HepG2 (cell line): ENCODE results near the gene ZNF101. TPM values are rescaled to one million over a fixed set of nuclear protein-coding genes. Genes with fewer than 3 reads are reported as not detected.

Experiments used
- ARHGAP35 ChIP-seq: sonication (generic); formaldehyde crosslinking; IDR thresholded peaks from 2 replicates; pipeline ENCODE4 v1.9.0; 2022; ENCODE audit warnings: mild to moderate bottlenecking, inconsistent platforms, moderate library complexity, missing genetic modification reagents, borderline replicate concordance
- ARNTL ChIP-seq: sonication (generic); formaldehyde crosslinking; IDR thresholded peaks from 2 replicates; pipeline ENCODE4 v1.4.0; 2020; ENCODE audit warnings: mild to moderate bottlenecking, missing genetic modification reagents
- HIVEP1 ChIP-seq: sonication (generic); formaldehyde crosslinking; IDR thresholded peaks from 2 replicates; pipeline ENCODE4 v1.4.0; 2020; ENCODE audit warnings: mild to moderate bottlenecking, missing genetic modification reagents
- MAF1 ChIP-seq: sonication (generic); formaldehyde crosslinking; IDR thresholded peaks from 2 replicates; pipeline ENCODE4 v1.5.0; 2020; ENCODE audit warnings: missing genetic modification reagents, borderline replicate concordance
- PHF8 ChIP-seq: sonication (generic); formaldehyde crosslinking; IDR thresholded peaks from 2 replicates; pipeline ENCODE4 v1.5.0; 2020; ENCODE audit warnings: missing genetic modification reagents
- PRMT3 ChIP-seq: sonication (generic); formaldehyde crosslinking; IDR thresholded peaks from 2 replicates; pipeline ENCODE4 v1.8.1; 2022; ENCODE audit warnings: low read depth, mild to moderate bottlenecking, moderate library complexity, missing genetic modification reagents, borderline replicate concordance
- SATB2 ChIP-seq: sonication (generic); formaldehyde crosslinking; IDR thresholded peaks from 2 replicates; pipeline ENCODE4 v1.5.0; 2020; ENCODE audit warnings: missing genetic modification reagents
- SSRP1 ChIP-seq: IDR thresholded peaks from 2 replicates; pipeline ENCODE4 v1.6.1; 2016; ENCODE audit warnings: control low read depth
- ZNF547 ChIP-seq: sonication (generic); formaldehyde crosslinking; IDR thresholded peaks from 2 replicates; pipeline ENCODE4 v1.5.1; 2020; ENCODE audit warnings: mild to moderate bottlenecking, missing genetic modification reagents
- ZNF563 ChIP-seq: sonication (generic); formaldehyde crosslinking; IDR thresholded peaks from 2 replicates; pipeline ENCODE4 v1.8.0; 2022; ENCODE audit warnings: mild to moderate bottlenecking, moderate library complexity, missing genetic modification reagents
- ZNF615 ChIP-seq: sonication (generic); formaldehyde crosslinking; IDR thresholded peaks from 2 replicates; pipeline ENCODE4 v1.5.0; 2020; ENCODE audit warnings: mild to moderate bottlenecking, missing genetic modification reagents, borderline replicate concordance
- ZNF768 ChIP-seq: sonication (generic); formaldehyde crosslinking; IDR thresholded peaks from 2 replicates; pipeline ENCODE4 v1.4.0; 2020; ENCODE audit warnings: missing genetic modification reagents
- ZNF772 ChIP-seq: sonication (generic); formaldehyde crosslinking; IDR thresholded peaks from 2 replicates; pipeline ENCODE4 v1.5.0; 2020; ENCODE audit warnings: mild to moderate bottlenecking, missing genetic modification reagents
- ZSCAN12 ChIP-seq: sonication (generic); formaldehyde crosslinking; IDR thresholded peaks from 2 replicates; pipeline ENCODE4 v1.9.0; 2021; ENCODE audit warnings: mild to moderate bottlenecking, missing genetic modification reagents
- polyA plus RNA-seq, 8 experiments: library from polyadenylated mRNA; depleted of rRNA in 3 of 8; stranded (reverse) in 7 of 8; unstranded in 1 of 8; fragments of >200 nt; fragmentation: Illumina TruSeq in 4 of 8; extraction: Trizol in 4 of 8; gene quantifications; 2 replicates each; pipeline versions ENCODE4 v1.2.1 to v1.2.3, GENCODE V29; 2011 to 2016; ENCODE audit warnings: low read depth in 4 of 8, missing spikeins in 1 of 8, mixed read lengths in 1 of 8; ENCODE audit not compliant: insufficient read depth in 1 of 8
- total RNA-seq, 5 experiments: library from RNA; depleted of rRNA; stranded (reverse); fragments of >200 nt; fragmentation: Illumina TruSeq; extraction: Trizol; gene quantifications; 2 replicates each; pipeline ENCODE4 v1.2.3, GENCODE V29; 2016; ENCODE audit warnings: low read depth in 1 of 5
- TF ChIP-seq, protein P1 (sequence below): sonication (generic); formaldehyde crosslinking; IDR thresholded peaks from 2 replicates; pipeline ENCODE4 v1.8.1; 2023; ENCODE audit warnings: mild to moderate bottlenecking, inconsistent platforms, moderate library complexity, missing genetic modification reagents, borderline replicate concordance
- TF ChIP-seq, protein P2 (sequence below): IDR thresholded peaks from 2 replicates; pipeline ENCODE4 v1.6.1; 2016; ENCODE audit warnings: low read depth
- TF ChIP-seq, protein P3 (sequence below): sonication (generic); formaldehyde crosslinking; IDR thresholded peaks from 2 replicates; pipeline ENCODE4 v1.4.0; 2020; ENCODE audit warnings: missing genetic modification reagents
- TF ChIP-seq, protein P4 (sequence below): sonication (generic); formaldehyde crosslinking; IDR thresholded peaks from 2 replicates; pipeline ENCODE4 v1.4.0; 2020; ENCODE audit warnings: missing genetic modification reagents, low read depth, mild to moderate bottlenecking, borderline replicate concordance
- TF ChIP-seq, protein P5 (sequence below): sonication (generic); formaldehyde crosslinking; IDR thresholded peaks from 2 replicates; pipeline ENCODE4 v1.4.0; 2020; ENCODE audit warnings: missing genetic modification reagents, borderline replicate concordance

ZNF101 gene
- total and polyA plus RNA-seq, 2 of the 13 experiments (the other 11 are each of a cell fraction or from before 2014, with no cell fraction given), result 12.9 to 28.9 TPM

DNA sequence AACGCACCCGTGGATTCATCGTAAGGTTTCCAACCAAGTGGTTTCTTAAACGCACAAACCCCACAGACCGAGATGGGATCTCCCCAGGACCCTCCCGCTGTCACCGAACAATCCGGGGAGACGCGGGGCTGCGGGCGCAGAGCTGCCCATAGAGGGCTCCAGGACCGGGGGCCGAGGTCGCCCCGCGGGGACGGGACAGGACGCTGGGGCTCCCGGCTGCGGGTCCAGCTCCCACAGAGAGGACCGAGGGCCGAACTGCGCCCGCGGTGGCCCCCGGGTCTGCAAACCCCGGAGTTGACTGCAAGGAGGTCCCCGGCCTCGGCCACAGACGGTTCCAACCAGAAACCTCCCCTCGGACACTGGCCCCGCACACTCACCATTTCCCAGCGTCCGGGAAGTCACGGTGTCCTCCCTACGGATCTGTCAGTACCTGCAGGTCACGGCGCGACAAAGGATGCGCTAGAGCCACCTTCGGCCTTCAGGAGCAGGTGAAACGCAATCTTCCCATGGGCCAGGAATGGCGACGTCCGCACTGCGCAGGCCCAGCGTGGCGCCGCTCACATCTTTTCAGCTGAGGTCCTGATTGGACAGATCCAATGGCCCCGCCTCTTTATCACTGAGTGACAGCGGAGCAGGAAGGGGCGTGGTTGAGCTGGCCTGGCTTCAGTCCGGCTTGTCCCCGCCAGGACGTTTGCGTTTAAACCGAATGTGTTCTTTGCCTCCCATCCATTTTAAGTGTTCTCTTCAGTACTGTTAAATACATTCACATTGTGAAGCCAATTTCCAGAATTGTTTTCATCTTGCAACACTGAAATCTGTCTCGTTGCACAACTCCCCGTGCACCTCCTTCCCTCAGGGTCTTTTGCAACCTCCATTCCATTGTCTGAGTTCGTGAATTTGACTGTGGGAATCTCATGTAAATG is 64.2 kb downstream of the ZNF101 start, which contains the start of gene ZNF14 (continued):
- TF ChIP-seq, protein P1, sequence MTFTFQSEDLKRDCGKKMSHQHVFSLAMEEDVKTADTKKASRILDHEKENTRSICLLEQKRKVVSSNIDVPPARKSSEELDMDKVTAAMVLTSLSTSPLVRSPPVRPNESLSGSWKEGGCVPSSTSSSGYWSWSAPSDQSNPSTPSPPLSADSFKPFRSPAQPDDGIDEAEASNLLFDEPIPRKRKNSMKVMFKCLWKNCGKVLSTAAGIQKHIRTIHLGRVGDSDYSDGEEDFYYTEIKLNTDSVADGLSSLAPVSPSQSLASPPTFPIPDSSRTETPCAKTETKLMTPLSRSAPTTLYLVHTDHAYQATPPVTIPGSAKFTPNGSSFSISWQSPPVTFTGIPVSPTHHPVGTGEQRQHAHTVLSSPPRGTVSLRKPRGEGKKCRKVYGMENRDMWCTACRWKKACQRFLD, result no peak
- TF ChIP-seq ARNTL (CRISPR knock-in tag) (0 out of 2 replicates have a peak, but pooled peaks have one; percentile 48), PRMT3 (no peak), ZNF615 (CRISPR knock-in tag) (0 out of 2 replicates have a peak, but pooled peaks have one; percentile 18), ZNF768 (CRISPR knock-in tag) (peak; percentile 38; the same call in 1 of the 2 replicates), SATB2 (CRISPR knock-in tag) (no peak), PHF8 (peak; percentile 98), ARHGAP35 (CRISPR knock-in tag) (no peak), ZNF547 (CRISPR knock-in tag) (peak; percentile 54; the same call in 1 of the 2 replicates), HIVEP1 (CRISPR knock-in tag) (no peak), ZSCAN12 (CRISPR knock-in tag) (no peak), ZNF563 (peak; percentile 82; the same call in 1 of the 2 replicates), ZNF772 (no peak), SSRP1 (CRISPR knock-in tag) (no peak), MAF1 (CRISPR knock-in tag) (no peak)
- TF ChIP-seq, protein P2, sequence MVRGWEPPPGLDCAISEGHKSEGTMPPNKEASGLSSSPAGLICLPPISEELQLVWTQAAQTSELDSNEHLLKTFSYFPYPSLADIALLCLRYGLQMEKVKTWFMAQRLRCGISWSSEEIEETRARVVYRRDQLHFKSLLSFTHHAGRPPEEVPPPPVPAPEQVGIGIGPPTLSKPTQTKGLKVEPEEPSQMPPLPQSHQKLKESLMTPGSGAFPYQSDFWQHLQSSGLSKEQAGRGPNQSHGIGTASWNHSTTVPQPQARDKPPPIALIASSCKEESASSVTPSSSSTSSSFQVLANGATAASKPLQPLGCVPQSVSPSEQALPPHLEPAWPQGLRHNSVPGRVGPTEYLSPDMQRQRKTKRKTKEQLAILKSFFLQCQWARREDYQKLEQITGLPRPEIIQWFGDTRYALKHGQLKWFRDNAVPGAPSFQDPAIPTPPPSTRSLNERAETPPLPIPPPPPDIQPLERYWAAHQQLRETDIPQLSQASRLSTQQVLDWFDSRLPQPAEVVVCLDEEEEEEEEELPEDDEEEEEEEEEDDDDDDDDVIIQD (CRISPR knock-in tag), result 0 out of 2 replicates have a peak, but pooled peaks have one; percentile 31
- TF ChIP-seq, protein P3, sequence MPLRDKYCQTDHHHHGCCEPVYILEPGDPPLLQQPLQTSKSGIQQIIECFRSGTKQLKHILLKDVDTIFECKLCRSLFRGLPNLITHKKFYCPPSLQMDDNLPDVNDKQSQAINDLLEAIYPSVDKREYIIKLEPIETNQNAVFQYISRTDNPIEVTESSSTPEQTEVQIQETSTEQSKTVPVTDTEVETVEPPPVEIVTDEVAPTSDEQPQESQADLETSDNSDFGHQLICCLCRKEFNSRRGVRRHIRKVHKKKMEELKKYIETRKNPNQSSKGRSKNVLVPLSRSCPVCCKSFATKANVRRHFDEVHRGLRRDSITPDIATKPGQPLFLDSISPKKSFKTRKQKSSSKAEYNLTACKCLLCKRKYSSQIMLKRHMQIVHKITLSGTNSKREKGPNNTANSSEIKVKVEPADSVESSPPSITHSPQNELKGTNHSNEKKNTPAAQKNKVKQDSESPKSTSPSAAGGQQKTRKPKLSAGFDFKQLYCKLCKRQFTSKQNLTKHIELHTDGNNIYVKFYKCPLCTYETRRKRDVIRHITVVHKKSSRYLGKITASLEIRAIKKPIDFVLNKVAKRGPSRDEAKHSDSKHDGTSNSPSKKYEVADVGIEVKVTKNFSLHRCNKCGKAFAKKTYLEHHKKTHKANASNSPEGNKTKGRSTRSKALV (CRISPR knock-in tag), result peak; percentile 57; the same call in 1 of the 2 replicates
- TF ChIP-seq, protein P4, sequence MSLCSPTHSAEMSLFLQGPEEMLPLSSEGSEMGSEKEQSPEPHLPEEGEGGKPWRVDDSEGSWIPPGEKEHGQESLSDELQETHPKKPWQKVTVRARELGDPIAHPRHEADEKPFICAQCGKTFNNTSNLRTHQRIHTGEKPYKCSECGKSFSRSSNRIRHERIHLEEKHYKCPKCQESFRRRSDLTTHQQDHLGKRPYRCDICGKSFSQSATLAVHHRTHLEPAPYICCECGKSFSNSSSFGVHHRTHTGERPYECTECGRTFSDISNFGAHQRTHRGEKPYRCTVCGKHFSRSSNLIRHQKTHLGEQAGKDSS (CRISPR knock-in tag), result peak; percentile 66; the same call in 1 of the 2 replicates
- TF ChIP-seq, protein P5, sequence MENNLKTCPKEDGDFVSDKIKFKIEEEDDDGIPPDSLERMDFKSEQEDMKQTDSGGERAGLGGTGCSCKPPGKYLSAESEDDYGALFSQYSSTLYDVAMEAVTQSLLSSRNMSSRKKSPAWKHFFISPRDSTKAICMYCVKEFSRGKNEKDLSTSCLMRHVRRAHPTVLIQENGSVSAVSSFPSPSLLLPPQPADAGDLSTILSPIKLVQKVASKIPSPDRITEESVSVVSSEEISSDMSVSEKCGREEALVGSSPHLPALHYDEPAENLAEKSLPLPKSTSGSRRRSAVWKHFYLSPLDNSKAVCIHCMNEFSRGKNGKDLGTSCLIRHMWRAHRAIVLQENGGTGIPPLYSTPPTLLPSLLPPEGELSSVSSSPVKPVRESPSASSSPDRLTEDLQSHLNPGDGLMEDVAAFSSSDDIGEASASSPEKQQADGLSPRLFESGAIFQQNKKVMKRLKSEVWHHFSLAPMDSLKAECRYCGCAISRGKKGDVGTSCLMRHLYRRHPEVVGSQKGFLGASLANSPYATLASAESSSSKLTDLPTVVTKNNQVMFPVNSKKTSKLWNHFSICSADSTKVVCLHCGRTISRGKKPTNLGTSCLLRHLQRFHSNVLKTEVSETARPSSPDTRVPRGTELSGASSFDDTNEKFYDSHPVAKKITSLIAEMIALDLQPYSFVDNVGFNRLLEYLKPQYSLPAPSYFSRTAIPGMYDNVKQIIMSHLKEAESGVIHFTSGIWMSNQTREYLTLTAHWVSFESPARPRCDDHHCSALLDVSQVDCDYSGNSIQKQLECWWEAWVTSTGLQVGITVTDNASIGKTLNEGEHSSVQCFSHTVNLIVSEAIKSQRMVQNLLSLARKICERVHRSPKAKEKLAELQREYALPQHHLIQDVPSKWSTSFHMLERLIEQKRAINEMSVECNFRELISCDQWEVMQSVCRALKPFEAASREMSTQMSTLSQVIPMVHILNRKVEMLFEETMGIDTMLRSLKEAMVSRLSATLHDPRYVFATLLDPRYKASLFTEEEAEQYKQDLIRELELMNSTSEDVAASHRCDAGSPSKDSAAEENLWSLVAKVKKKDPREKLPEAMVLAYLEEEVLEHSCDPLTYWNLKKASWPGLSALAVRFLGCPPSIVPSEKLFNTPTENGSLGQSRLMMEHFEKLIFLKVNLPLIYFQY (CRISPR knock-in tag), result no peak; the same call in 1 of the 2 replicates
